Trophoblast cell (in vitro differentiated cells and primary cell): ENCODE data around the gene PLXDC2.

Source experiments
- DNase-seq, 2 donors: peaks; one replicate each; pipeline ENCODE4 v3.0.0-alpha.2; 2016
- H2AFZ ChIP-seq: 2 replicates; pipeline ENCODE4 v1.6.1; 2013; ENCODE audit warnings: low read length, moderate library complexity, mild to moderate bottlenecking; ENCODE audit not compliant: insufficient read depth, poor library complexity
- H2AK5ac ChIP-seq: 2 replicates; pipeline ENCODE4 v1.6.1; 2013; ENCODE audit warnings: mild to moderate bottlenecking, low read length
- H2BK120ac ChIP-seq: 2 replicates; pipeline ENCODE4 v1.6.1; 2013; ENCODE audit warnings: low read length, mild to moderate bottlenecking, moderate library complexity; ENCODE audit not compliant: insufficient read depth, poor library complexity
- H2BK12ac ChIP-seq: 2 replicates; pipeline ENCODE4 v1.6.1; 2013; ENCODE audit warnings: mild to moderate bottlenecking, low read length, moderate library complexity
- H2BK5ac ChIP-seq: 2 replicates; pipeline ENCODE4 v1.6.1; 2013; ENCODE audit warnings: low read length, low read depth, moderate library complexity, mild to moderate bottlenecking; ENCODE audit not compliant: poor library complexity
- H3K14ac ChIP-seq: 2 replicates; pipeline ENCODE4 v1.6.1; 2013; ENCODE audit warnings: mild to moderate bottlenecking, low read length
- H3K18ac ChIP-seq: 2 replicates; pipeline ENCODE4 v1.6.1; 2013; ENCODE audit warnings: mild to moderate bottlenecking, low read length
- H3K23ac ChIP-seq: 2 replicates; pipeline ENCODE4 v1.6.1; 2013; ENCODE audit warnings: low read length
- H3K27ac ChIP-seq: 2 replicates; pipeline ENCODE4 v1.5.1; 2013; ENCODE audit warnings: low read depth, mild to moderate bottlenecking, inconsistent platforms, low read length, moderate library complexity
- H3K27me3 ChIP-seq: 2 replicates; pipeline ENCODE4 v1.6.1; 2013; ENCODE audit warnings: inconsistent platforms, mild to moderate bottlenecking, low read length, moderate library complexity; ENCODE audit not compliant: insufficient read depth
- H3K36me3 ChIP-seq, 2 experiments: 1 replicate in 1 of 2; 2 replicates in 1 of 2; pipeline ENCODE4 v1.6.1; 2013; ENCODE audit warnings: low read length in 2 of 2, mild to moderate bottlenecking in 2 of 2, moderate library complexity in 1 of 2; ENCODE audit not compliant: insufficient read depth in 2 of 2, control insufficient read depth in 1 of 2
- H3K4ac ChIP-seq: 2 replicates; pipeline ENCODE4 v1.6.1; 2013; ENCODE audit warnings: low read depth, mild to moderate bottlenecking, low read length, moderate library complexity
- H3K4me1 ChIP-seq, 2 experiments: 1 replicate in 1 of 2; 2 replicates in 1 of 2; pipeline ENCODE4 v1.6.1; 2013; ENCODE audit warnings: low read length in 2 of 2, mild to moderate bottlenecking in 2 of 2, moderate library complexity in 1 of 2; ENCODE audit not compliant: insufficient read depth in 2 of 2, control insufficient read depth in 1 of 2
- H3K4me2 ChIP-seq: 2 replicates; pipeline ENCODE4 v1.6.1; 2013; ENCODE audit warnings: inconsistent platforms, mild to moderate bottlenecking, low read length, moderate library complexity
- H3K4me3 ChIP-seq: 2 replicates; pipeline ENCODE4 v1.5.1; 2013; ENCODE audit warnings: mild to moderate bottlenecking, low read depth, low read length, inconsistent platforms
- H3K79me1 ChIP-seq: one replicate; pipeline ENCODE4 v1.6.1; 2013; ENCODE audit warnings: low read length
- H3K79me2 ChIP-seq: 2 replicates; pipeline ENCODE4 v1.6.1; 2013; ENCODE audit warnings: low read length, mild to moderate bottlenecking; ENCODE audit not compliant: control insufficient read depth, insufficient read depth, poor library complexity
- H3K9ac ChIP-seq: 2 replicates; pipeline ENCODE4 v1.6.1; 2013; ENCODE audit warnings: mild to moderate bottlenecking, low read length
- H3K9me3 ChIP-seq: 2 replicates; pipeline ENCODE4 v1.6.1; 2013; ENCODE audit warnings: low read depth, mild to moderate bottlenecking, control low read depth, inconsistent platforms, low read length; ENCODE audit not compliant: insufficient read depth
- H4K12ac ChIP-seq: 2 replicates; pipeline ENCODE4 v1.6.1; 2013; ENCODE audit warnings: low read depth, mild to moderate bottlenecking, low read length, moderate library complexity
- H4K8ac ChIP-seq: 2 replicates; pipeline ENCODE4 v1.6.1; 2013; ENCODE audit warnings: low read depth, mild to moderate bottlenecking, low read length, moderate library complexity
- H4K91ac ChIP-seq: one replicate; pipeline ENCODE4 v1.6.1; 2013; ENCODE audit warnings: low read depth, mild to moderate bottlenecking, low read length, moderate library complexity
- whole genome bisulfite sequencing: extraction: QIAGEN DNeasy Blood & Tissue Kit; methylation state at CpG from one replicate; pipeline ENCODE4 v1.1.7; 2013; ENCODE audit warnings: missing lambda C conversion rate; ENCODE audit not compliant: insufficient read length, insufficient coverage; ENCODE audit errors: extremely low coverage; 5-methylcytosine and 5-hydroxymethylcytosine counted together

Gene PLXDC2

GRCh38 chr10:20084451-20084850 is 268.2 kb downstream of the PLXDC2 start:
- Histone ChIP-seq H3K9me3 (no peaks in the 10 kb centered on the region), H4K8ac (no peak overlapping the region), H4K12ac (no peak overlapping the region), H3K4me1 (peaks cover 4 to 8% of the 10 kb centered on the region in 2 experiments), H3K23ac (no peak overlapping the region), H3K79me1 (no peaks in the 10 kb centered on the region), H3K4me2 (no peak overlapping the region), H3K9ac (no peak overlapping the region), H3K4ac (no peak overlapping the region), H2AK5ac (no peak overlapping the region), H3K4me3 (no peak overlapping the region), H2AFZ (no peak overlapping the region), H2BK5ac (no peak overlapping the region), H3K27ac (peak overlapping the region; percentile 3), H3K18ac (no peak overlapping the region), H3K79me2 (no peaks in the 10 kb centered on the region), H3K36me3 (no peaks in the 10 kb centered on the region), H3K27me3 (no peaks in the 10 kb centered on the region), H2BK120ac (no peak overlapping the region), H4K91ac (no peak overlapping the region), H3K14ac (no peak overlapping the region), H2BK12ac (no peak overlapping the region)
- peak; percentile 66 to 82 for DNase-seq
- no CpG with 5 or more reads among the region's 2 CpGs for WGBS

- Histone ChIP-seq H3K4ac (no peak overlapping the region), H3K36me3 (no peaks in the 10 kb centered on the region), H3K4me1 (peaks cover 4 to 8% of the 10 kb centered on the region in 2 experiments), H2AFZ (no peak overlapping the region), H4K12ac (no peak overlapping the region), H4K91ac (no peak overlapping the region), H3K14ac (no peak overlapping the region), H3K79me1 (no peaks in the 10 kb centered on the region), H2BK120ac (no peak overlapping the region), H2BK12ac (no peak overlapping the region), H2AK5ac (no peak overlapping the region), H3K27me3 (no peaks in the 10 kb centered on the region), H2BK5ac (no peak overlapping the region), H3K23ac (no peak overlapping the region), H3K9me3 (no peaks in the 10 kb centered on the region), H3K9ac (no peak overlapping the region), H3K18ac (no peak overlapping the region), H3K4me2 (no peak overlapping the region), H3K4me3 (no peak overlapping the region), H3K79me2 (no peaks in the 10 kb centered on the region), H3K27ac (no peak overlapping the region), H4K8ac (no peak overlapping the region)
- no CpG with 5 or more reads among the region's 5 CpGs for WGBS
- peak; percentile 79 to 85 for DNase-seq
Observed at GRCh38 chr10:20085115-20085514, 268.9 kb downstream of the PLXDC2 start.

- WGBS: no CpG with 5 or more reads among the region's 2 CpGs
- no peak overlapping the region for H3K18ac ChIP-seq
- no peak overlapping the region for H2BK120ac ChIP-seq
- no peaks in the 10 kb centered on the region for H3K36me3 ChIP-seq
- H3K23ac ChIP-seq: no peak overlapping the region
- DNase-seq: no peak
- H3K9me3 ChIP-seq: no peaks in the 10 kb centered on the region
- H2BK12ac ChIP-seq: no peak overlapping the region
- H3K27me3 ChIP-seq: no peaks in the 10 kb centered on the region
- no peak overlapping the region for H3K4me3 ChIP-seq
- no peak overlapping the region for H2BK5ac ChIP-seq
- no peak overlapping the region for H3K14ac ChIP-seq
- no peak overlapping the region for H3K4me2 ChIP-seq
- H4K12ac ChIP-seq: no peak overlapping the region
- no peaks in the 10 kb centered on the region for H3K79me2 ChIP-seq
- H4K91ac ChIP-seq: no peak overlapping the region
- H3K79me1 ChIP-seq: no peaks in the 10 kb centered on the region
- no peak overlapping the region for H3K4ac ChIP-seq
- peaks cover 4 to 8% of the 10 kb centered on the region in 2 experiments for H3K4me1 ChIP-seq
- no peak overlapping the region for H4K8ac ChIP-seq
- H3K27ac ChIP-seq: no peak overlapping the region
- H2AFZ ChIP-seq: no peak overlapping the region
- H2AK5ac ChIP-seq: no peak overlapping the region
- no peak overlapping the region for H3K9ac ChIP-seq
Observed at GRCh38 chr10:20087353-20087752, 271.1 kb downstream of the PLXDC2 start.

GRCh38 chr10:20088061-20088701 is 271.9 kb downstream of the PLXDC2 start:
- Histone ChIP-seq H3K18ac (no peak overlapping the region), H4K8ac (no peak overlapping the region), H3K9me3 (no peaks in the 10 kb centered on the region), H2AFZ (no peak overlapping the region), H4K91ac (no peak overlapping the region), H3K4me2 (no peak overlapping the region), H3K9ac (no peak overlapping the region), H2AK5ac (no peak overlapping the region), H2BK120ac (no peak overlapping the region), H3K79me1 (no peaks in the 10 kb centered on the region), H3K36me3 (no peaks in the 10 kb centered on the region), H3K23ac (no peak overlapping the region), H3K79me2 (no peaks in the 10 kb centered on the region), H2BK12ac (no peak overlapping the region), H3K27me3 (no peaks in the 10 kb centered on the region), H3K14ac (no peak overlapping the region), H3K27ac (no peak overlapping the region), H3K4me1 (peaks cover 4 to 8% of the 10 kb centered on the region in 2 experiments), H3K4me3 (no peak overlapping the region), H2BK5ac (no peak overlapping the region), H3K4ac (no peak overlapping the region), H4K12ac (no peak overlapping the region)
- DNase-seq: no peak
- WGBS: no CpG with 5 or more reads among the region's 1 CpG
